BLaER1 (cell line): ENCODE data around the gene ARHGAP4.

ENCODE experiments used
- H3K27ac ChIP-seq: shearing (Covaris generic); formaldehyde crosslinking; 2 replicates; pipeline ENCODE4 v1.8.1; 2022
- H3K27me3 ChIP-seq: shearing (Covaris generic); formaldehyde crosslinking; 2 replicates; pipeline ENCODE4 v1.8.1; 2022
- H3K36me3 ChIP-seq: shearing (Covaris generic); formaldehyde crosslinking; 2 replicates; pipeline ENCODE4 v1.8.1; 2022
- H3K4me1 ChIP-seq: shearing (Covaris generic); formaldehyde crosslinking; 2 replicates; pipeline ENCODE4 v1.8.1; 2022
- H3K4me2 ChIP-seq: shearing (Covaris generic); formaldehyde crosslinking; 2 replicates; pipeline ENCODE4 v1.8.1; 2022
- H3K4me3 ChIP-seq: shearing (Covaris generic); formaldehyde crosslinking; 2 replicates; pipeline ENCODE4 v1.8.1; 2022
- H3K9ac ChIP-seq: shearing (Covaris generic); formaldehyde crosslinking; 2 replicates; pipeline ENCODE4 v1.8.1; 2022
- H3K9me3 ChIP-seq: shearing (Covaris generic); formaldehyde crosslinking; 2 replicates; pipeline ENCODE4 v1.8.1; 2022
- H4K20me1 ChIP-seq: shearing (Covaris generic); formaldehyde crosslinking; 2 replicates; pipeline ENCODE4 v1.8.1; 2022
- Cebpa-rat ChIP-seq: shearing (Covaris generic); IDR thresholded peaks from 2 replicates; pipeline ENCODE4 v1.8.1; 2022

The ARHGAP4 gene

GRCh38 chrX:153954558-153955227, 28.6 kb upstream of the ARHGAP4 start:
- no peak overlapping the region for H3K27ac ChIP-seq
- H3K9me3 ChIP-seq = no peaks in the 10 kb centered on the region
- H4K20me1 ChIP-seq = peaks cover 100% of the 10 kb centered on the region
- H3K4me3 ChIP-seq = no peak overlapping the region
- TF ChIP-seq Cebpa-rat = no peak
- no peak overlapping the region for H3K4me2 ChIP-seq
- no peaks in the 10 kb centered on the region for H3K27me3 ChIP-seq
- no peak overlapping the region for H3K9ac ChIP-seq
- H3K36me3 ChIP-seq = peaks cover 99% of the 10 kb centered on the region
- peaks cover 45% of the 10 kb centered on the region for H3K4me1 ChIP-seq

DNA sequence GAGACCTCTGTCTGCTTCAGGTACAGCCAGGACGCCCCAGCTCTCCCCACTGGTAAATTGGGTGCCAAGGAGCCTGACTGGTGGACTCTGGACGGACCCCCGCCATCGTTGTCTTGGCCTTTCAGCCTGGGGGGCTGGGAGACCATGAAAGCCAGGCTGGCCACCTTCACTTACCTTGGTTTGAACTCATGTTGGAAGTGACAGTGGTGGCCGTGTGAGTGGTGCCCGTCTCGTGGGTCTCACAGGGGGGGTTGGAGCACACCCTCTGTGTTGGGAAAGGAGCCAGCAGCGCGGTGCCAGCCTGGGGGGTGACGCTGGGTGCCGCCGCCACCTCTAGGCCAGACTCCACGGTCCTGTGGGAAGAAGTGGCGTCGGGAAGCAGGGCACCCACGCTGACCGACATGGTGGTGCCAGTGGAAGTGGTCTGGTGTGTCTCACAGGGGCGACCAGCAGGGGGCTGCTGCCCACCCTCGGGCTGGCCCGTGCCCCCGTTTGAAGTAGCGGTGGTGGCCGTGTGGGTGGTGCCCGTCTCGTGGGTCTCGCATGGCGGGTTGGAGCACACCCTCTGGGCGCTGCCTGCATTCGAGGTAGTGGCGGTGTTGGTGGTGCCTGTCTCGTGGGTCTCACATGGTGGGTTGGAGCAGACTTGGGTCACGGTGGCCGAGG, 28.0 kb upstream of the ARHGAP4 start:
- peaks cover 97% of the 10 kb centered on the region for H3K36me3 ChIP-seq
- peaks cover 99% of the 10 kb centered on the region for H4K20me1 ChIP-seq
- H3K27ac ChIP-seq = no peak overlapping the region

DNA sequence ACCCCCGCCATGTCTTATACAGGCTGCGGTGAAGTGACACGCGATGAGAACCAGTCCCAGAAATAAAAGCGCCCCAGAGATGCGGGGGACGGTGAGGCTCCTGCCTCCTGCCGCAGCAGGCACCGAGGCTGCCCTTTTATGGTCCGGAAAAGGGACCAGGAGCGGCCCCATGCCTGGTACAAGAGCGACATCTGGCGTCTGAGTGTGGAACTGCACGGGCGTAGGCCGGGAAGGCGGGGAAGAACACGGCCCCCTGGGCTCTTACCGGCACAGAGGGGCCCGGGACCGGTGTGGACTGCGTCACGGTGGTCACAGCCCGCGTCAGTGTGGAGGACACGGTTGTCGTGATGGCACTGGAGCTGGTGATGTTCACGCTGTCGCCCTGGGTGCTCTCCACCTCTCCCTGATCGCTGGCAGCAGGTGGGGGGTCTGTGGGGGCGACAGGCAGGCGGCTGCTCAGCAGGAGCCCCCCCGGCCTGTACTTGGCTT, 27.3 kb upstream of the ARHGAP4 start:
- Histone ChIP-seq H3K4me3 (no peak overlapping the region), H3K9me3 (no peaks in the 10 kb centered on the region), H3K4me2 (peak overlapping the region; percentile 35), H3K4me1 (peaks cover 57% of the 10 kb centered on the region), H3K9ac (no peak overlapping the region), H3K27ac (no peak overlapping the region), H3K36me3 (peaks cover 91% of the 10 kb centered on the region), H3K27me3 (no peaks in the 10 kb centered on the region), H4K20me1 (peaks cover 98% of the 10 kb centered on the region)
- no peak for TF ChIP-seq Cebpa-rat

More for the DNA sequence above, 28.0 kb upstream of the ARHGAP4 start:
- Histone ChIP-seq H3K9me3 (no peaks in the 10 kb centered on the region), H3K4me2 (peak overlapping the region; percentile 35), H3K9ac (no peak overlapping the region), H3K4me1 (peaks cover 51% of the 10 kb centered on the region), H3K4me3 (no peak overlapping the region), H3K27me3 (no peaks in the 10 kb centered on the region)
- no peak for TF ChIP-seq Cebpa-rat

DNA sequence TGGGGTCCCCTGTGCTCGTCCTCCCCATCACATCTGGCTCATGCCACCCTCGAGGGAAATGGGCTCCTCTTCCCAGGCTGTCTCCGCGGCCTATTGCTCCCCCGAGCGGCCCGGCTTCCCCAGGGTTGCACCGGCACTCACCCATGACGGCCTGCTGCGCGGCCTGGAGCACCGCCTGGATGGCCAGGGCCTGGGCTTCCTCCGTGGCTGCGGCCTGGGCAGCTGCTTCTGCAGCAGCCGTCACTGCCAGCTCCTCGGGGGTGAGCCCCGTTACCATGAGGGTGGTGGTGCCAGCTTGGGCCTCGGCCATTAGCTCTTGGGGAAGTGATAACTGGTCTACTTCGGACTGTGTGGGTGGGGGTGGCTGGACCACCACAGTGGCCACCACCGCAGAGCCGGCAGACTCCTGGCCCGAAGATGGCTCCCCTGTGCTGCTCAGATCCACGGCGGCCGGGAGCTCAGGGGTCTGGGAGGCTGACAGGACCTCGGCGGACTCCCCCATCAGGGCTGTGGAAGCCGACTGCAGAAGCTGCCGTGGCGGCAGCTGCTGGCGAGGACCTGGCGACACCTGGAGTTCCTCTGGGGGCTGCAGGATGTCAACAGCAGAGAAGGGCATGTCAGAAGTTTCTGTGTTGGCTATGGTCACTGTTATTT, 26.4 kb upstream of the ARHGAP4 start:
- peaks cover 98% of the 10 kb centered on the region for H4K20me1 ChIP-seq
- H3K27me3 ChIP-seq = no peaks in the 10 kb centered on the region
- no peak overlapping the region for H3K4me3 ChIP-seq
- peaks cover 82% of the 10 kb centered on the region for H3K36me3 ChIP-seq
- no peak for TF ChIP-seq Cebpa-rat
- no peaks in the 10 kb centered on the region for H3K9me3 ChIP-seq
- H3K9ac ChIP-seq = no peak overlapping the region
- peak overlapping the region; percentile 35 for H3K4me2 ChIP-seq
- peak overlapping the region; percentile 35 for H3K27ac ChIP-seq
- peaks cover 66% of the 10 kb centered on the region for H3K4me1 ChIP-seq

DNA sequence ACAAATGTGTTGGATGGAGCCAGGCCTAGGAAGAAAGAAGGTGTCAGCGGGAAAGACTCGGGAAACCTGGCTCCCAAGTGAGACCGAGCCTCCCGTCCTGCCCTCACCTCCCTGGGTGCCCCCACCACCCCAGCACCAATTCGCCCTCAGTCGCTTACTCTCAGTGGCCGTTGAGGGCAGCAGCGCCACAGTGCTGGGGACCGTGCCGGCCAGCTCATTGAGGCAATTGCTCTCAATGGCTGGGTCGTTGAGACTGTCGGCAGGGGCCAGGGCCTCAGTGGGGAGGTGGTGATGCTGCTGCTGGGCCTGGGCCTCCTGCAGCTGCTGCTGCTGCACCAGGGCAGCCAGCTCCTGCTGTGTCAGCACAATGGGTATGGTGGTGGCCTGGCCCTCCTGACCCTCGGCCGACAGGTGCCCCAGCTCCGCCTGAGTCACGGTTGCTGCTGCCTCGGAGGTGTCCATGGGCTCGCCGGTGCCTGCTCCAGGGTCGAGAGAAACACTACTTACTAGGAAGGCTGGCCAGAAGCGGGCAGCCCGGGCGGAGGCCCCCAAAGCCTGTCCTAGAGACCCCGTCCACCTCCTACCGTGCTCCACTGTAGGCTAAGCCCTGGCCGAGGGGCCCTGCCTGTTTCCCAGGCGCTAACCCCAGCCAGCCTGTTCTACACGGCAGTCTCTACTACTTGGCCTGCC, 25.8 kb upstream of the ARHGAP4 start:
- no peak overlapping the region for H3K9ac ChIP-seq
- no peaks in the 10 kb centered on the region for H3K9me3 ChIP-seq
- H3K4me1 ChIP-seq = peaks cover 72% of the 10 kb centered on the region
- peaks cover 75% of the 10 kb centered on the region for H3K36me3 ChIP-seq
- H3K4me2 ChIP-seq = peak overlapping the region; percentile 65
- H3K4me3 ChIP-seq = no peak overlapping the region
- no peak for TF ChIP-seq Cebpa-rat
- no peaks in the 10 kb centered on the region for H3K27me3 ChIP-seq
- H4K20me1 ChIP-seq = peaks cover 98% of the 10 kb centered on the region
- peak overlapping the region; percentile 35 for H3K27ac ChIP-seq

DNA sequence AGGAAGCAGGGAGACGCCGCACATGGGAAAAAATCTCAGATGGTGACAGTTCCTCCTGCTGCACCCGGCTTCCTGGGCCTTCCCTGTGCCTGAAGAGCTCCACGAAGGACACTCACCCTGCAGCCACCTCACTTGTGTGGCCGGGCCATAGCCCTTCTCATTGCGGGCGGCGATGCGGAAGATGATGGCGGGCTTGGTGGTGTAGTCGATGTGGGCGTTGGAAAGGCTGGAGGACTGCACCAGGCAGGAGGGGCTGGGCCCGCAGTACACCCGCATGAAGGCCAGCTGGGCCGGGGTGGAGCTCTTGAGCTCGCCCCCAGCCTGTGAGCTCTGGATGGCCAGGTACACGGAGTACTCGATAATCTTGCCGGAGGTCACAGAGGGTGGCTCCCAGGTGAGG, 24.1 kb upstream of the ARHGAP4 start:
- H3K4me1 ChIP-seq = peaks cover 88% of the 10 kb centered on the region
- no peak for TF ChIP-seq Cebpa-rat
- H3K4me2 ChIP-seq = peak overlapping the region; percentile 65
- peaks cover 58% of the 10 kb centered on the region for H3K36me3 ChIP-seq
- no peak overlapping the region for H3K4me3 ChIP-seq
- peaks cover 97% of the 10 kb centered on the region for H4K20me1 ChIP-seq
- no peaks in the 10 kb centered on the region for H3K9me3 ChIP-seq
- H3K27ac ChIP-seq = peak overlapping the region; percentile 71
- H3K9ac ChIP-seq = peak overlapping the region; percentile 56
- peaks cover 8% of the 10 kb centered on the region; the same call in 1 of the 2 replicates for H3K27me3 ChIP-seq

DNA sequence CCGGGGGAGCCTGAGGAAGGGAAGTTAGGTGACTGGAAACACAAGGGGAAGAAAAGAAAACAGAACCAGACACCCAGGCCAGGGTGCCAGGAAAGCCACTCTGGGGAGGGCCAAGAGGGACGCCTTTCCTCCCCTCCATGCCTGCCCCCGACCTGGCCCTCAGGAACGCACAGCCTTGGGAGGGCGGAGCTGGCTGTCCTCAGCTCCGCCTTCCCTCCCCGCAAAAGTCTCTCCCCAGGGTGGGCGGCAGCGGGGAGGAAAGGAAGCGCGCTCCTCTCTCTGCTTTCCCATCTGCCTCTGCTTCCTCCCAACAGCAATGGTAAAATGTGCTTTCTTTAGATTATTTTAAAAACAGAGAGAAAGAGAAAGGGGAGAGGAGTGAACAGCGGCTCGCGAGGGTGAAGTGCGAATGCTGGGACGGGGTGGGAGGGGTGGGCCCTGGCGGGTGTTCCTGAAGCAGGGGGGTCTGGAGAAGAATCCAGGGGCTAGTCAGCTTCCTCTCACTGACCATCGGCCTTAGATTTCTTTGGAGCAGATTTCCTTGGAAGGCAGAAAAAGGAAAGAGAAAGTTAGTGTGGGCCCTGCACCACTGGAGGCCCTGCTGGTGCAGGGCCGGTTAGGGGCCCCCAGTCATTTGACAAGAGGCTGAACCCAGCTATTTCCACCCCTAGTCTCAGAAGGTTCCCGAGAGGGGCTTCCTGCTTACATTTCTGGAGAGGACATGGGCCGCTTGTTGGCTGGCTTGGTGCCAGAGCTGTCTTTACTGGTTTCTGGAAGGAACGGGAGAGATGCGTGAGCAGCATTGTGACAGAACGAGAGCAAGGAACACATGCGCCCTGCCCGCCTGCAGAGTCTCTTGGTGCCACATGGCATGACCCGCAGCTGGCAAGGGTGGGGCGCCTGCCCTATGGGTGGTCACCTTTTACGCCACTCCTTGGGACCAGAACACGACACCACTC, 23.1 kb upstream of the ARHGAP4 start:
- H4K20me1 ChIP-seq = peaks cover 97% of the 10 kb centered on the region
- H3K36me3 ChIP-seq = peaks cover 48% of the 10 kb centered on the region
- peaks cover 17% of the 10 kb centered on the region for H3K27me3 ChIP-seq
- peak overlapping the region; percentile 71 for H3K27ac ChIP-seq
- no peak overlapping the region for H3K4me3 ChIP-seq
- H3K4me1 ChIP-seq = peaks cover 97% of the 10 kb centered on the region
- peak overlapping the region; percentile 65 for H3K4me2 ChIP-seq
- TF ChIP-seq Cebpa-rat = no peak
- H3K9ac ChIP-seq = peak overlapping the region; percentile 56
- no peaks in the 10 kb centered on the region for H3K9me3 ChIP-seq

- Histone ChIP-seq H3K4me2 (peak overlapping the region; percentile 65), H3K4me1 (peaks cover 97% of the 10 kb centered on the region), H3K27me3 (peaks cover 27% of the 10 kb centered on the region), H3K9me3 (no peaks in the 10 kb centered on the region), H3K36me3 (peaks cover 39% of the 10 kb centered on the region), H4K20me1 (peaks cover 97% of the 10 kb centered on the region), H3K9ac (peak overlapping the region; percentile 56; the same call in 1 of the 2 replicates), H3K4me3 (no peak overlapping the region), H3K27ac (peak overlapping the region; percentile 68)
- no peak for TF ChIP-seq Cebpa-rat
Observed at GRCh38 chrX:153948002-153948466, 22.0 kb upstream of the ARHGAP4 start.
